Mesangial cell (primary cell): ENCODE measurements around the gene KEAP1. TPM values are rescaled to one million over a fixed set of nuclear protein-coding genes. Genes with fewer than 3 reads are reported as not detected.

ENCODE experiments used
- total RNA-seq: library from RNA; depleted of rRNA; stranded (reverse); fragments of >200 nt; gene quantifications from 2 replicates; pipeline ENCODE4 v1.2.3, GENCODE V29; 2015

KEAP1 gene
- 63.1 and 74.4 TPM in 2 replicates for total RNA-seq

DNA sequence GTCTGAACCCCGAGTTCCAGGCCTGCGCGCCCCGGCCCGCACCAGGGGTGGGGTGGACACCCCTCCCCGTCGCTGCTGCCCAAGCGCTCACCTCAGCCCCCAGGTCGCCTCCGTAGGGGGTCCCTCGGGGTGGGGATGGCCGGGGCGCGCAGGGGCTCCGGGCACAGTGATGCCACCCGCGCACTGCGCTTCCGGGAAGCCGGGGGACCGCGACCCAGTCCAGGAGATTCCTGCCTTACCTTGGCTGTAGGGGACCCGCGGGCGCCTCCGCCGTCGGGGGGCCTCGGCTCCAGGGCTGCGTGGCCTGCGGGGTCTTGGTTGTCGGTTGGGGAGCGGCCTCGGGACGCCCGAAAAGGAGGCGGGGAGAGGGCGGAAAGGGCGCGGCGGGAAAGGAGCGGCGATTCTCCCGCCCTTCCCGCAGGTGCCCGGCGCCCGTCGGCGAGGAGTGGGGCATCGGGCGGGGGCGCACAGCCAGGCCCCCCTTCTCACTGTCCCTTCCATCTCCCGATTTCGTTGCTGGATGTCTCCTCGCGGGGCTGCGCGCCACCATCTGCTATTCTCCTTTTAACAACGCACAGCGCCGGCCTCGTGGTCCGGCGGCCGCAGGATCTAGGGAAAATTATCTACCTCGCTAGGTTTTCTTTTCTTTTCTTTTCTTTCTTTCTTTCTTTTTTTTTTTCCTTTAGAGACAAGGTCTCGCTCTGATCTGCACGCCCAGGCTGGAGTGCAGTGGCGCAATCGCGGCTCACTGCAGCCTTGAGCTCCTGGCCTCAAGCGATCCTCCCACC lies at the start of gene KEAP1:
Gene KEAP1, minus strand, starts transcription at position 355 of the 788 bp plus-strand sequence. CDS start 3,323 bp downstream, outside the sequence.

DNA sequence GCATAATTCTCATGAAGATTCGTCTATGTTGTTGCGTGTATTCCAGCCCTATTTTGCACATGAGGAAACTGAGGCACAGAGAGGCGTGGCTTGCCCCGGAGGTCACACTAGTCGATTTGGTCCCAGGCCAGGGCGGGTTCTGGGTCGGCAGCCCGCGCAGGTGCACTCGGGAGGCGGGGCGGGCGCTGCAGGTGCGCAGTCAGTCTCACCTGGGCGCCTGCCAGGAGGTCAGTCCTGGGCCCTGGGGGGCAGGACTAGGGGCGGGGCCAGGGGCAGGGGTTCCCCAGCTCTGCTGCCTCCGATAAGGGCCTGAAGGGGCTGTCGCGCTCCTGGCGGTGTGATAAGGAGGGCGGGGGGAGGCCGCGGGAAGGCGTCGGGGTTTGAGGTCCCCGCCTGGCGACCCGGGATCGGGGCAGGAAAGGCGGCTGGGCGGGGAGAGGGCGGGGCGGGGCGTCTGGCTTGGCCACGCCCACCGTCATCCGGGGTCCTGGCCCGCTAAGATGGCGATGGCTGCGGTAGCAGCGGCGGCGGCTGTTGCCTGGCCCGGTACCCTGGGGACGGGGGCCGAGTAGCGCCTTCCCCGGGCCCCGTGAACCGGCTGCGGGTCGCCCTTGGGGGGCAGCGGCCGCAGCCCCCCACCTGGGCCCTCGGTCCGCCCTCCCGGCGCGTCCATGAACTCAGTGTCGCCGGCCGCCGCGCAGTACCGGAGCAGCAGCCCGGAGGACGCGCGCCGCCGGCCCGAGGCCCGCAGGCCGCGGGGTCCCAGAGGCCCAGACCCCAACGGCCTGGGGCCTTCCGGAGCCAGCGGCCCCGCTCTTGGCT lies 40.5 kb upstream of the KEAP1 start, which contains the start of gene ATG4D:
Gene ATG4D, plus strand, starts transcription at position 485 of the 822 bp plus-strand sequence. Its CDS starts 187 bp downstream, at position 672.

GRCh38 chr19:10517361-10517759 lies 14.2 kb upstream of the KEAP1 start, which contains the start of gene S1PR5:
Gene S1PR5, minus strand, starts transcription at chr19:10517447. Its CDS starts 2,436 bp downstream, at chr19:10515011.

Other genes with a start within 250 kb of the KEAP1 start
- gene ICAM1, start 232.2 kb downstream of the KEAP1 start, total RNA-seq = 20.5 and 41.3 TPM in 2 replicates
- 0.33 and 1.1 TPM in 2 replicates for gene ICAM4, start 216.4 kb downstream of the KEAP1 start, total RNA-seq
- gene ICAM5, start 213.4 kb downstream of the KEAP1 start, total RNA-seq = 0.16 and 0.63 TPM in 2 replicates
- gene ZGLP1, start 193.5 kb downstream of the KEAP1 start, total RNA-seq = 0.89 and 2.8 TPM in 2 replicates
- gene FDX2, start 187.3 kb downstream of the KEAP1 start, total RNA-seq = 21.8 and 37.1 TPM in 2 replicates
- 37.5 and 56.5 TPM in 2 replicates for gene RAVER1, start 169.8 kb downstream of the KEAP1 start, total RNA-seq
- 3.7 and 9.0 TPM in 2 replicates for gene ICAM3, start 163.7 kb downstream of the KEAP1 start, total RNA-seq
- gene TYK2, start 122.8 kb downstream of the KEAP1 start, total RNA-seq = 110 and 147 TPM in 2 replicates
- 119 and 192 TPM in 2 replicates for gene CDC37, start 99.8 kb downstream of the KEAP1 start, total RNA-seq
- 5.2 and 8.2 TPM in 2 replicates for gene PDE4A, start 82.8 kb downstream of the KEAP1 start, total RNA-seq
- gene S1PR5, start 14.1 kb upstream of the KEAP1 start, total RNA-seq = 0.65 and 0.76 TPM in 2 replicates
- 36.3 and 50.5 TPM in 2 replicates for gene ATG4D, start 40.5 kb upstream of the KEAP1 start, total RNA-seq
- gene KRI1, start 62.7 kb upstream of the KEAP1 start, total RNA-seq = 8.6 and 13.5 TPM in 2 replicates
- 8.1 and 8.3 TPM in 2 replicates for gene CDKN2D, start 65.6 kb upstream of the KEAP1 start, total RNA-seq
- 18.0 and 51.0 TPM in 2 replicates for gene AP1M2, start 84.0 kb upstream of the KEAP1 start, total RNA-seq
- gene SLC44A2, start 122.2 kb upstream of the KEAP1 start, total RNA-seq = 37.2 and 147 TPM in 2 replicates
- gene ILF3, start 151.0 kb upstream of the KEAP1 start, total RNA-seq = 108 and 155 TPM in 2 replicates
- 30.8 and 33.2 TPM in 2 replicates for gene QTRT1, start 198.1 kb upstream of the KEAP1 start, total RNA-seq
- 127 and 194 TPM in 2 replicates for gene DNM2, start 214.7 kb upstream of the KEAP1 start, total RNA-seq